GM18502 (cell line): ENCODE data around the gene SELENBP1.
A peak's percentile ranks its signal among the peaks of the same experiment; 100 is the strongest.
"Not testable (repeated sequence)": the region's sequence is repeated elsewhere in the genome, so short reads cannot be mapped to it uniquely, and the experiment has no call there.

Experiments used
- ATAC-seq: cut with Tn5 transposase; IDR thresholded peaks from one replicate; pipeline ENCODE4 v1.9.1; 2021; ENCODE audit warnings: mild to moderate bottlenecking; ENCODE audit not compliant: unreplicated experiment, poor library complexity

Gene SELENBP1

DNA sequence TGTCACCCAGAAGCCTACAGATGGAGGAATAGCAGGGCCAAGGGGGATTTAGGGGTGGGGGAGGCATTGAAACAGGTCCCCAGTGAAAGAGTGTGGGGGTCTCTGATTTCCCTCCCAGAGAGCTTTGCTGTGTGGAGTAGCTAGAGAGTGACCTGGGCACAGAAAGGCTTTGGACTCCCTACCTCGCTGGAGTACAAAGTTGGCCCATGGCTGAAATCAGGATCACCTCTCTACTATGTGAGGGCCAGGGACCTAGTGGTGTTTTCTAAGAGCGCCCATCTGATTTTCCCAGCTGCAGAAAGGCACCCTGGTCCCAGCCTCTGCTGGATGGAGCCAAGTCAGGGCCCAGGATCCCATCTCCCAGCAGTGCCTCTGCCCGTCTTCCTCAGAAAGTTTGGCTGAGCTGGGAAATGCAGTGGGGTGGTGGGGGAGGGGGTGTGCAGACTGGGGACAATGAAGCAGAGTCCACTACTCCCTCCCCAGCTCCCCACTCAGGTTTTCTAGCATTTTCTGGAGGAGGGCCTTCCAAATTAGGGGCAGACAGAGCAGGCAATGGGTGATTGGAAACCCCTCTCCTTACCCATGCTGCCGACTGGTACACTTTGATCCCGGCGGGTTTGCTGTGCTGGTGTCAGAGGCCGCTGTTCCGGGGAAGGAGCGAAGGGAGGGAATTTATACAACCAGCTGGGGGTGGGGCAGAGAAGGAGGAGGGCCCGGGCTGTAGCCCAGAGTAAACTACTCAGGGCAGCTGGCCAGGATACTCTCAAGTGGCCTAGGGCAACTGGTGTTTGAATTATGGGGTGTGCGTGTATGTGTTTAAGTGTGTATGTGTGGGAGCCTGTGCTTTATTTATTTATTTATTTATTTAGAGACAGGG is at the start of gene SELENBP1:
SELENBP1 (minus strand) TSS at position 648 of the 877 bp plus-strand sequence; CDS start at position 584, 64 bp downstream.
- ATAC-seq: no peak

- ATAC-seq: no peak
Measured at GRCh38 chr1:151419819-151420218, 47.3 kb upstream of the SELENBP1 start.

DNA sequence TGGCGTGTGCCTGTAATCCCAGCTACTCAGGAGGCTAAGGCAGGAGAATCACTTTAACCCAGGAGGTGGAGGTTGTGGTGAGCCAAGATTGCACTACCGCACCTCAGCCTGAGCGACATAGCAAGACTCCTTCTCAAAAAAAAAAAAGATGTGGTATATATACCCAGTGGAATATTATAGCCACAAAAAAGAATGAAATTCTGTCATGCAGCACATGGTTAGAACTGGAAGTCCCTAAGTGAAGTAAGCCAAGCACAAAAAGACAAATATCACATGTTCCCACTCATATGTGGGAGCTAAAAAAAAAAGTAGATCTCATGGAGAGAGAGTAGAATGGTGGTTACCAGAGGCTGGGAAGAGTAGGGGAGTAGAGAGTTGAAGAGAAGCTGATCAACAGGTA is 45.6 kb upstream of the SELENBP1 start:
- ATAC-seq: no peak

- ATAC-seq: no peak
Measured at GRCh38 chr1:151416231-151416630, 43.7 kb upstream of the SELENBP1 start.

DNA sequence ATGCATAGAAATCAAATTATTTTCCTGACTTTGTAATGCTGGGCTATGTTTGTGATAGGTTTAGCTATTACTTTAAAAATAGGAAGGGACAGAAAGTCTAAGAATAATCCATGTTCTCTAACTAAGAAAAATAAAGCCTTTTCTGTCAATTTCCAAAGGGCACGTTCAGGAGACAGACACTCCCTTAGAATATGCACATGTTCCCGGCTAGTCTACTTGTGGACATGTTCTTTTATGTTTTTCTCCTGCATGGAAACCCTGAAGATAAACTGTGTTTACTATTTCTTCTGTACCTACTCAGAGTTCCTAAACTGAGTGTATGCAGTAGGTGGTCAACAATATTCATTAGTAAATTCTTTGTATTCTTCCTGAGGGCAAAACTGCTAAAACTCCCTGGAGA is 39.4 kb upstream of the SELENBP1 start:
- ATAC-seq: no peak

GRCh38 chr1:151408891-151409290 is 36.4 kb upstream of the SELENBP1 start:
- no peak for ATAC-seq

DNA sequence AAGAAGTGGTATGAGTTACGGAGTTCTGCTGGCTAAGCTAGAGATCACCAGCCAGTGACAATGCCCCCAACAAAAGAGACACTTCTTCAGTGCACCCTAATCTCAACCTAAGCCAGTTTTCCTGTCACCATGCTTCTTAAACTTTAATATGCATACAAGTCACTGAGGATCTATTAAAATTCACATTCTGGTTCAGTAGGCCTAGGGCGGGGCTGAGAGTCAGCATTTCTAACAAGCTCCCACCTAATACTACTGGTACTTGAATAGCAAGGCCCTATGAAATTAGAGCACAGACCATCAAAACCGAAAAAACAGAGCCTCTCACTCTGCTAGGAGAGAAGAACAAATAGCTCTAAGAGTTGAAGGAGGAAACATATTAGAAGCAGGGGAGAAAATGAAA is 34.8 kb upstream of the SELENBP1 start:
- no peak for ATAC-seq

DNA sequence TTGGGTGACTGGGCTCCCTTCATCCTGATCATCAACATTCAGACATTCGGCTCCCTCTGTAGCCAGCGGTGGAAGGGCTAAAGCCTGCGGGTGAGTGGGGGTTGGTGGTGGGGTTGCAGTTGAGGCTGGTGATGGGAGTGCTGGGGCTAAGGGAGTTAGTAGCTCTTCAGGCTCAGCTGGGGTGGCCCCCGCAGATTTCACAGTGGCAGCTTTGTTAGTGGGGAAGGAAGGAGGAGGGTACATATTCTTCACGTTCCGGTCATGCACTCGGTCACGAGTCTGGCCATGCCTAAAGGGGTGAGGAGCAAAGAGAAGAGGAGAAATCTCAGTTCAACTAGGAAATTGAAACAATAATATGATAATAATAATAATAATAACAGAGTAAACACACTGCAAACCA is 33.7 kb upstream of the SELENBP1 start:
- ATAC-seq: no peak

DNA sequence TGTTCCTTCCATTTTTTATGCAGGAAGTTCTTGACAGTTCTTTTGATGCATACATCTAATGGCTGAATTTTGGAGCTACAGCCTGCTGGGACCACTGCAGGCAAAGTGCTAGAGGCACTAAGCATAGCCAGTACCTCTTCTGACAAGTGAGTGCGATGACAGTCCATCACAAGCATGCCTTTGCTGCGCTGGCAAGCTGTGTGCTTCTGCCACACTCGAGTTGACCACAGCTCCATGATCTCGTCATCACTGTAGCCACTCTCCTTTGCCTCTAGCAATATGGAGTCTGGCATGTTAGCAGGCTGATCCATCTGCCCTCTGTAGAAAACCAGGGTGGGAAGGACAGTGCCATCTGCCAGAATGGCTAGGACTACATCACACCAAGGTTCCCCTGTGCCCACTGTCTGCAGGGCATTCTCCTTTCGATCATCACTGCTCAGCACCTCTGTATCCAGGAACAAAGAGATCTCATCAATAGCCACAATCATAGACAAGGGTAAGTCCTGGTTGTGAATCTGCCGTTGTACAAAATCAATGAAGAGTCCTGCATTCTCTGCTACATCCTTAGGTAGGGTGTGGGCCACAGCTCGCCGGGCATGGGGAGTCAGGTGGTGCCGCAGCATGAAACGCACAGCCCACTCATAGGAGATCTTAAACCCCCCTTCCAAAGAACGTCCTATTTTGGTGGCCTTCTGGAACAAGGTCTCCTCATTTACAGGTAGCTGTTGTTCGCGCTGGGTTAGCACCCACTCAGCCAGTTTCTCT is 32.9 kb upstream of the SELENBP1 start:
- no peak for ATAC-seq

GRCh38 chr1:151403612-151404011 is 31.1 kb upstream of the SELENBP1 start:
- ATAC-seq: no peak

DNA sequence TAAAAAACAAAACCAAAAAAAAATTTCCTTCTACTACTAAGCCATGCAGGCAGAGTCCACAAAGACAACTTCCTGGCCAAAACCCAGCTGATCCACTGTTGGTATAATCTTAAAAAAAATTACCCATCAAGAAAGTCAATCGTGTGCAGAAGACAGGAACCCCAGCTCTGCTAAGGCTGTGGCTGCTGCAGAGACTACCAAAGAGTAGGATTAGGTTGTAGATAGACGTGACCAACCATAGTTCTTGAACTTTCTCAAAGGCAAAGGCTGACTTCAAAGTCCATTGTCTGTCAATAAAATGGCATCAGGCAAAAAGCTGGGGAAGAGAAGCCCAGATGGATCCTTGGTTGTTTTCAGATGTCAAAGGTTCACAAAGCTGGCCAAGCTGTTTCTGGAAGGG is 30.3 kb upstream of the SELENBP1 start:
- no peak for ATAC-seq

DNA sequence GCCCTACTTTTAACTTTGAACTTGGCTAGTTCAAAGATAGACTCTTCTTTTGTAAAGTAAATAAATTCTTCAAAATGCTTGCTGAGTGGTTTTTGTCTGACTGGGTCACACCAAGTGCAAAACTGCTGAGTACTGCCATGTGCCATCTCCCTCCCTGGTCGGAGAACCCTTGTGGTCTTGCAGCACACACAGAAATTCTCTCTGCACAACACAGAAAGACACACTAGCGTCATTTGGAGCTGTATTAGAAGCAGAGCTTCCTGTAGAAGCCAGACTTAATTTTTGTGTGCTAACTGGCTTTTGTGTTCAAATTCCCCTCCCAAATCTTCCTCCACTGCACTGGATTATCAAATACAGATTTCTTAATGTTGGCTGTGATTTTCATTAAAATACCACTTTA is 29.4 kb upstream of the SELENBP1 start:
- ATAC-seq: no peak

GRCh38 chr1:151401125-151401788 is 28.8 kb upstream of the SELENBP1 start:
- no peak for ATAC-seq

- ATAC-seq: peak; percentile 85
Measured at GRCh38 chr1:151399324-151400171, 27.0 kb upstream of the SELENBP1 start, which contains the start of gene PSMB4. TSS of gene PSMB4 (plus strand) at chr1:151399573. CDS start at chr1:151399588, 15 bp downstream.

DNA sequence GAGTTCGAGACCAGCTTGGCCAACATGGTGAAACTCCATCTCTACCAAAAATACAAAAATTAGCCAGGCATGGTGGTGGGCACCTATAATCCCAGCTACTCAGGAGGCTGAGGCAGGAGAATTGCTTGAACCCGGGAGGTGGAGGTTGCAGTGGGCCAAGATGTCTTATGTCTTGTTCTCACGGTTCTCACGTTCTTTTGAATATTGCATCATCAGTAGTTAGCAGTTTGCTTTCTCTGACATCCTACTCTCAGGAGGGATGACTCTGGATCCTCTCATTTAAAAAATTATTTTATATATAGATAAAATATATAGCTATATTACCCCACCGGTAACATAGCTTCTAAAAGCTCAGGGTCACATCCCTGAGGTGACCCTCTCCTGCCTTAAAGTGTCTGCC is 23.8 kb upstream of the SELENBP1 start:
- ATAC-seq: not testable (repeated sequence)

- no peak for ATAC-seq
Measured at GRCh38 chr1:151393583-151393982, 21.1 kb upstream of the SELENBP1 start.

DNA sequence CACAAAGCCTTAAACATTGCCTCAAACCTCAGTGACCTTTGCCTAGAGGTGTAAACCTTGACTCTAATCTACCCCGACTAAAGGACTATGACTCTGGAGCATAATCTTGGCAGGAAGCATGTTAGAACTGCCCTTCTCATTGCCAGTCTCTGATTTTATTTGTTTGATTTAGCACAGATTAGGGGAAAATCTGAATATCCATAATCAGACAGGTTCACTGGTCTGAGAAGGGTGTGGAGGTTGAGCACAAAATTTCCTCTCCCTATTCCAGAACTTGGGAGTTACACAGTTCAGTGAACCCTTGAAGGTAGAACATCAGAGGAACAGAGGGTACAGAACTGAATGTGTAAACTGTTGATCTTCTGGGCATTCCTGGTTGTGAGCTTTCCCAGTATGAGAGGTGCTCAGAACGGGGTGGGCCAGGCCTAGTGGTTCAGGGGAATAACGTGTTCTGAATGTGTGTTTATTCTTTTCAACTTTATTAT is 18.6 kb upstream of the SELENBP1 start:
- no peak for ATAC-seq

DNA sequence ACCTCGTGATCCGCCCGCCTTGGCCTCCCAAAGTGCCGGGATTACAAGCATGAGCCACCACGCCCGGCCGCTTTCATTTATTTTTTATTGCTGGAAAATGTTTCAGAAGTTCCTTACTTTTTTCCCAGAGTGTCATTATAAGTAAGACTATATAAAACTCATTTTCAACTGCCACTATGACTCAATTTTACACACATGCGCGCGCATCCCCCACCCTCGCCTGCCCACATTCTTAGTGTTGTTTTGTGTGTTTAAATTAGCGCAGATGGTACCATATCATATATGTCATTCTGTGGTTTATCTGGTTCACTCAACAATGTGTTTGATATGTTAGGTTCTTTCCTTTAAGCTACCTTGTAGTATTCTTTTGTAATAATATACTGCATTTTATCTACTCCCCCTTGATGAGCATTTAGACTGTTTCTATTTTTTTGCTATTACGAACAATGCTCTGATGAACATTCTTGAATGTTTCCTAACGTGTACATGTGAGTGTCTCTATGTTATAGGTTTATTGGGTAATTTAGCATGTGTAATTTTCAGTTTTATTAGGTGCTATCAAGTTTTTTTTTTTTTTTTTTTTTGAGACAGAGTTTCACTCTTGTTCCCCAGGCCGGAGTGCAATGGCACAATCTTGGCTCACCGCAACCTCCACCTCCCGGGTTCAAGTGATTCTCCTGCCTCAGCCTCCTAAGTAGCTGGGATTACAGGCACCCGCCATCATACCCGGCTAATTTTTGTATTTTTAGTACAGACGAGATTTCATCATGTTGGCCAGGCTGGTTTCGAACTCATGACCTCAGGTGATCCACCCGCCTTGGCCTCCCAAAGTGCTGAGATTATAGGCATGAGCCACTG is 17.9 kb upstream of the SELENBP1 start:
- not testable (repeated sequence) for ATAC-seq

DNA sequence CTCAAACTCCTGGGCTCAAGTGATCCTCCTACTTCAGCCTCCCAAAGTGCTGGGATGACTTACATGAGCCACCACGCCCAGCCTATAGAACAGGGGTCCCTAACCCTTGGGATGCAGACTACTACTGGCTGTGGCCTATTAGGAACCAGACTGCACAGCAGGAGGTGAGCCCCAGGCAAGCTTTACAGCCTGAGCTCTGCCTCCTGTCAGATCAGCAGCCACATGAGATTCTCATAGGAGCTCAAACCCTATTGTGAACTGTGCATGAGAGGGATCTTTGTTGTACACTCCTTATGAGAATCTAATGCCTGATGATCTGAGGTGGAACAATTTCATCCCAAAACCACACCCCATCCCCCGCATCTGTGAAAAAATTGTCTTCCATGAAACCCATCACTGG is 13.5 kb upstream of the SELENBP1 start:
- no peak for ATAC-seq
